GM18526 (cell line): ENCODE data around the gene INPP5A.

ENCODE experiments used
- POLR2A ChIP-seq: IDR thresholded peaks from 3 replicates; pipeline ENCODE4 v1.6.1; 2011; ENCODE audit not compliant: insufficient read length; ENCODE audit errors: extremely low read depth

INPP5A gene

DNA sequence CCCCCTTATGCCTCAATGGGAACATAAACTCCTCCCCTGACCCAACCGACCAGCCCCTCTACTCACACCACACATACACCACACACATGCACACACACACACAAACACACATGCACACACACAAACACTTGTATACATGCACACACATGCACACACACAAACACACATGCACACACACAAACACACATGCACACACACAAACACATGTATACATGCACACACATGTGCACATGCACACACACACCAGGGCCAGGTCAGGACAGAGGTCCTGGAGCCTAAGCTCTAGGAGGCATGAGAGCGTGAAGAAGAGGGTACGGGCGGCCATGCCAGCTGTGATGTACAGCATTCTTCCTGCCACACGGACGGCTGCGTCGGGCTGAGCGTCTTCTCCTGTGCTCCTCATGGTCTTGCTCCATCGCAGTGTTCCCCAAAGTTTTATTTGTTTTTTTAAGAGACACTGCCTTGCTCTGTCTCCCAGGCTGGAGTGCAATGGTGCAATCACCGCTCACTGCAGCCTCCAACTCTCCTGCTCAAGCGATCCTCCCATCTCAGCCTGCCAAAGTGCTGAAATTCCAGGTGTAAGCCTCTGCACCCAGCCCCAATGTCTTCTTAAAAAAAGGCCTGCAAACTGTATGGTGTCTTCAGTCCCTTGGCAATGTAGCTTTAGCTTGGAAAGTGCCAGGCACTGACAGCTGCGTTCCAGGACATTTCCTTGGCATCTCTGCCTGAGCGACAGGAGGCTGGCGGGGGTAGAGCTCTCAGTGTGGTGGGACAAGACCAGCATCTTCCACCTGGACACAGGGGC, 38.8 kb upstream of the INPP5A start:
- TF ChIP-seq POLR2A = no peak

DNA sequence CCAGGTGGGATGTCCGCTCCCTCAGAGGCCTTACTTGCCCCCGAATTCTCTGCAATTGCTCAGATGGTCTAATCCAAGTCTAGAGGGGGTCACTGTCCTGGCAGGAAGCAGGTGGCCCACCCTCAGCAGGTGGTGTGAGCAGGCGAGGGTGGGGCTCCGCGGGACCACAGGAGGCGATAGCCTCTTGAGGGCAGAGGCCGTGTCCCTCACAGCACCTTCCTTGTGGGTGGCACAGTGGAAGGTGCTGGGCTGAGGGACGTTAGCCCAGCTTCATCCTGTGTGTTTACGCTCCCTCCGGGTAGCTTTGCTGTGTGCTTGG, 38.3 kb upstream of the INPP5A start:
- no peak for TF ChIP-seq POLR2A

DNA sequence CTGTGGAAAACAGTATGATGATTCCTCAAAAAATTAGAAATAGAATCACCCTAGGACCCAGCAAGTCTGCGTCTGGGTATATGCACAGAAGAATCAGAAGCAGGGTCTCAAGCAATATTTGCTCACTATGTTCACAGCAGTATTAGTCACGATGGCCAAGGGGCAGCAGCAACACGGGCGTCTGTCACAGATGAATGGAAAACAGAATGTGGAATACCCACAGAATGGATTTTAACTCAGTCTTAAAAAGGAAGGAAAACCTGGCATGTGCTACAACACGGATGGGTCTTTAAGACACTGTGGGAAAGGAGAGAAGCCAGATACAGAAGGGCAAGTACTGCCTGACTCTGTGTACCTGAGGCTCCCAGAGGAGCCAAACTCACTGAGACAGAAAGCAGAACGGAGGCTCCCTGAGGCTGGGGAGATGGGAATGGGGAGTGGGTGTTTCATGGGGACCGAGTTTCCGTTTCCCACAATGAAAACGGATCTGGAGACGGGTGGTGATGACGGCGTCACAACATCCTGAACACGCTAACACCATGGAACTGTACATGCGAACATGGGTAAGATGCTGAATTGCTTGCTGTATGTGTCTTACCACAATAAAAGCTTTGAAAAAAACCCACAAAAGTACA, 36.7 kb upstream of the INPP5A start:
- TF ChIP-seq POLR2A = no peak

DNA sequence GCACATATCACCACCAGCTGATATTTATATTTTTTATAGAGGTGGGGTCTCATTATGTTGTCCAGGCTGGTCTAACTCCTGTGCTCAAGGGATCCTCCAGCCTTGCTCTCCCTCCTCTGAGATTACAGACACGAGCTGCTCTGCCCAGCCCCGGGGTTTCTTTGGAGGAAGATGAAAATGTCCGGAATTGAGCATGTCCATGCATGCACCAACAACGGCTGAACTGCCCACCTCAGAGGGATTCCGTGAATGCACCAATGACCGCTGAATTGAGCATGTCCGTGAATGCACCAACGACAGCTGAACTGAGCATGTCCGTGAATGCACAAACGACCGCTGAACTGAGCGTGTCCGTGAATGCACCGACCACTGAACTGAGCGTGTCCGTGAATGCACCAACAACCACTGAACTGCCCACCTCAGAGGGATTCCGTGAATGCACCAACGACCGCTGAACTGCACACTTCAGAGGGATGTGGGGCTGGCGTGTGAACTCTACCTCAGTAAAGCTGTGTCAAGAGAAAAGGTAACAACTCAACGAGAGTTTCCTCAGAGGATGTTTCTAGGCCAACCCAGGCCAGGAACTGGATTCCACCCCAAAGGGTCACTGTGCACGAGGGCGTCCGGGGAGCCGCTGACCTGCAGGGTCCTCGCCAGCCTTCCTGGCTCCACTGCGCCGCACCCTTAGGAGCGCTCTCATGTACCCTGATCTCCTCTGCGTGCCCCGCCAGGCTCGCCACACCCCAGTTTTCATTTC, 34.9 kb upstream of the INPP5A start:
- no peak for TF ChIP-seq POLR2A

DNA sequence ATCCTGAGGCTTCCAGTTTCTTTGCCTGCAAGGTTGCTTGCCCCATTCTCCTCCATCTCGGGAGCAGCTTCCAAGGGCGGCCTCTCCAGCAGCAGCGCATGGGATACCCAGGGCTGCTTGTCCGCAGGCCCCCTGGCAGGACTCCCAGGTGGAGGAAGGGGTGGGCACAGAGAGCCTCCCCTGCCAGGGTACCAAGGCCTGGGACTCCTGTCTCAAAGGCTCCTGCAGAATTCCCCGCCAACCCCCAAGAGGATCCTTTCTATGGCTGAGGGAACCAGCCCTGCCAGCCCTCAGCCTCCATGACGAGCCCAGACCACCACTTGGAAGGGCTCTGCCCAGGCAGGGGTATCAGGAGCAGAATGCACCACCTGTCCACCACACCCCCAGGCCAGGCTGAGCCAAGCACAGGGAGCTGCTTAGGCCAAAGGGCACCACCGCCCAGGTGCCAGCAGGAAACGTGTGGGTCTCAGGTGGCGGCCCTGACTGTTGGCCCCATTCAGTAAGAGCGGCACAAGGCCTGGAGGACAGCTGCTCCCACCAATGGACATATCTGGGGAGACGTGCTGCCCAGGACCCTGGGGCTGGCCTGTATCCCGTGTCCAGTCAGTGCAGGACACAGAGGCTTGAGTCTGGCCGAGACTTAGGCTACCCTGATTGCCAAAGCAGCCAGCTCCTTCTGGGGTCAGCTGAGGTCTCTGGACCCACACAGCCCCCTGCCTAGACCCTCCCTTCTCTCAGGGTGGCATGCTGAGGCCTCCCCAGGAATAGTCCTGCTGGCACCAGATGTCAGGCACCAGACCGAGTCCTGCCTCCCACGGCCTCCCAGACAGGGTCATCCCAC, 33.8 kb upstream of the INPP5A start:
- no peak for TF ChIP-seq POLR2A

DNA sequence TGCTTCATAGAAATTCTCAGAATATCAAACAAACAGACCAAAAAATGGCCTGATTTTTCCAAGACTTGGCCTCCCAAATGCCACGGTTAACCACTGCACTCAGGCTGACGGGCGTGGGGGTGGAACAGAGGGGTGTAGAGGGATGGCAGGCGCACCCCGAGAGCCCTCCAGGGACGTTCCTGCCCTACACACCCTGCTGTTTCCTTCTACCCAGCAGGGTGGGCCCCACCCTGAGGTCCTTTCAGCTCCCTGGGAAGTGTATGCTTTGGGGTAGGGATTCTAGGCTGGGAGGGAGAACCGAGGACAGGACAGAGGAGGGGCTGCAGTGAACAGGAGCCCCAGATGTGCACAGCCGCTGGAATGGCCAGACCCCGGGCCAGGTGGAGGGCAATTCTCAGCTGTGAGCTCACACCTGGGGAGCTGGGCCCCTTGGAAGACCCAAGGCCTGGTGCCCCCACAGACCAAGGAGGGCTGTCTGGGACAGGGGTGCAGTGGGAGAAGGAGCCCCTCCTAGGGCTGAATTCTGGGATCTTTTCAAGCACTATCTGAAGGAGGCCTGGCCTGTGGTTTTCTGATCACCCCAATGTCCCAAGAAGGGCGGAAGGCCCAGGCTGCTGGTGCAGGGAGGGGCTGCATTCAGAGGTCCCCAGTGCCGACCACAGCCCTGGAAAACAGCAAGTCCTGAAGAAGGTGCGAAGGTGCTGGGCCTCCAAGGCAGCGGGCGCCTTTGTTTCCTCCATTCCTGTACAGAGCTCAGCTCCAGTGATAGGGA, 32.9 kb upstream of the INPP5A start:
- no peak for TF ChIP-seq POLR2A

DNA sequence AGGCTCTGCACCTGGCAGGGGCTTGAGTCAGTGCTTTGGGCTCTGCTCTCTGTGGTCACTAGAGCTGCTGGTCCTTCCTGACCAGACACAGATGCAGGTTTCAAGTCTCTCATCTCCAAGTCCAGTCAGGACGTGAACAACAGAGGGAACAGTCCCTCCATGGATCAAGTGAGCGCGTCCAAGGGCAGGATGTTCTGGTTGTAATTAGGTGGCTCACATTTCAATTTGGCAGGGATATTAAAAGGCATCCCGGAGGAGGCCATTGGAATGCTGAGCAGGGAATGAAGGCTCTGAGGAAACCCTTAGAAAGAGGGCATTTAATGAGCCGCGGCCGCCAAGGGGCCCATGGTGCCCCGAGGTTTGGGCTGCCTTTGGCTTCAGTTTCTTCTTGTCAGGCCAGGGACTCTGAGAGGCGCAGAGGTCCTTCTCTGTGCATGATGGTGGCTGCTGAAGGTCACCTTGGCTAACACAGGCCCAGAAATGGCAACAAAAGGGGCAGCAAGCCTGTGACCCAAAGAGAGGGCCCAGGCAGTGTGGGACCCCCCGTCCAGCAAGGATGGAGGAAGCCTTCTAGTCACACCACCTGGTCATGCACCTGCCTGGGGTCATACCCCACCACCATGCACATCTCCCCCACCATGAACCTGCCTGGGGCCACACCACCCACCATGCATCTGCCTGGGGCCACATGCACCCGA, 30.7 kb upstream of the INPP5A start:
- no peak for TF ChIP-seq POLR2A

DNA sequence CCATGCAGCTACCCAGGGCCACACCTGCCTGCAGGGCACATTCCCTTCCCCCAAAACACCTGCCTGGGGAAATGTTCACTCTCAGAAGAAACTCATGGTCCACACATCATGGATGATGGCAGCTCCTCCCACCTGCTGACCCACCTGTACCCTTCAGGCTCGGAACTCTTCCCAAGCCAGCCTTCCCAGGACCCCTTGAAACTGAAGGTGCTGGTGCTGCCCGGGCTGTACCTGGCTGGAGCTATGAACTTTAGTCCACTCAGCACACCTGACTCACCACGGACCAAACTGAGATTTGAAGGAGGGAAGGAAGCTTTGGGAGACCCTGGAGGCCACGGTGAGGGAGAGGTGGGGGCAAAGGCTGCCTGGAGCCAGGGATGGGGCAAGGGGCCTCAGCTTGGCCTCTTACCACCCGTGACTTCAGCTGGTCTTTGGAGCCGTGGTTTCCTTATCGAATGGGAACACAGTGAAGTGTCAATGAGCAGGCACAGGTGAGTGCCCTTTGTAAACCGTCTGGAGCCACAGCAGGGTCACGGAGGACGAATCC, 30.1 kb upstream of the INPP5A start:
- no peak for TF ChIP-seq POLR2A

DNA sequence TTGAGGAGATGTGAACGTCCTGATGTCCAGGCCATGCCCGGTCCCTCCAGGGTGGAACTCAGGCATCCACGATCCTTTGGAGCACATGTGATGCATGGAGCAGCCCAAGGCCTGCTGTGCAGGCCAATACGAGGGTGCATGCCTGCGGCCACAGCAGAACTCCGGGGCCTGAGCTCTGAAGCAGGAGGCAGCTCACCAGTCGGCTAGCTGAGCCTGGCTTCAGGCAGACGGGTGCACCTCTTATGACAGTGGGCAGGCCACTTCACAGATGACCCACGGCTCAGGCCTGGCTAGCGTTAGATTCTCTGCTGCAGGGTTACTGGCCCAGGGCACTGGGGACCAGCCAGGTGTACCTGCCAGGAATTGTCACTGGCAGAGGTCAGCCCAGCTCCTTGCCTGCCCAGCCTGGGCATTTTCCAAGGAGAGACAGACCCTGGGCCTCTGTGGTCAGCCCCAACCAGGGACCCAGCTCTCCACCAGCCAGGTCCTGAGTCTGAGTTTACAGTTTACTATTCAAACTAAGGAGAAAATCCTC, 29.6 kb upstream of the INPP5A start:
- no peak for TF ChIP-seq POLR2A

DNA sequence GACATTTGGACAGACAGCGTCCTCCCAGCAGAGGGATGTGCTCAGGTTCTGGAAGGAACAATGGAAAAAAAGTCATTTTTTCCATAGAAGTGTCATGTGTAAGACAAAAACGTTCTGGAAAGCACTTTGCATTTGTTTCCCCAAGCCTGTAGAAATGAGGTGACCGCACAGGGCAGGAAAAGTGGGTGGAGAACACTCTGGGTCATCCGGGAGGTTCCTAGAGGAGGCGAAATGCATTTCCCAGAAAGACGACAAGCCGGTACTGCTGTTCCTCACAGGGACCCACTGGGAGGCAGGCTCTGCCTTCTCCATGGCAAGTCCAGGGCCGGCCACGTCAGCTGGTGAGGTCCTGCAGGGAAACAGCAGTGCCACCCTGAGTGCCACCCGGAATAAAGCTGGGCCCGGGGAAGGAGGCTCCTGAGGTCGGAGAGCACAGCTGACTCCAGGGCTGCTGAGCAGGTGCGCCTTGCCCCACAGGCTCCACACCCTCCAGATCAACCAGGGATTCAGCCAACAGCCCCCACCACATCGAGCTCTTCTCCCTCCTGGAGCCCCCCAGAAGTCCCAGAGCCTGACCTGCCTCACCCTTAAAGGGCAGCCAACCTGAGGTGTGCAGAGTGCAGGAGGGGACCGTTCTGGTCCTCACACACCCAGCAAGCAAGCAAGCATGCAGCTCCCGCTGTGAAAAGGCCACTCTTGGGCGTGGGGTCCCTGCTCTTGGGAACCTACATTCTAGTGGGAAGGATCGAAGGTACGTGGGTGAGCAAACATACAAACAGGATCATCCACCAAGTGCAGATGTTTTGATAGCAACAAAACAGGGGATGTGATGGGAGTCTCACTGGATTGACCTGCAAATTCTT, 28.8 kb upstream of the INPP5A start:
- no peak for TF ChIP-seq POLR2A

DNA sequence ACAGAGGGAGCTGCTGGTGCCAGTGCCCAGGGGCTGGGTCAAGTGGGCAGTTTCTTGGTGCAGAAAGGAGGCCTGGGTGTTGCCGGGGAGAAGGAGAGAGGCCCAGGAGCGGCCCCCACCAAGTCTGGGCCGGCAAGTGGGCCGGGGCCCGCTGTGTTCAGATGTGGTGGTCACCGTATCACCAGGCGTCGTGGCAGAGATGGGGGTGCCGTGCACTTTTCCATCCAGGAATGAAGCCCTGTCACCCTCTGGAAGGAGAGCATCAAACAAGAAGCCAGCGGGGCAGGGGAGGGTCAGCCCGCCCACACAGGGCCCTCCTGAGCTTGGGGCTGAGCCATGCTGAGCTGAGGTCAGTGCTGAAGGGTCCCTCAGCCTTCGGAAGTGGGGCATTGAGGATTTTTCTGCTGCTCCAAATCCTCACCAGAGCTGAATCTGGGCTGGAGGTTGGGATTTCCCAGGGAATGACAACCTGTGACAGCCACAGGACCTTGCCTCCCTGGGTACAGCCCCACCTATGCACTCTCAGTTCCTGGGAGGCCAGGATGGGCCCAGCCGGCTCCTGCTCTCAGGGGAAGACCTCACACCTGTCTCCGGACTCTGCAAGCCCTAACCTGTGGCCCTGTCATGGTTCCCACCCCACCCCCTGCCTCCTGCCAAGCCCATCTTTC, 27.9 kb upstream of the INPP5A start:
- TF ChIP-seq POLR2A = no peak

DNA sequence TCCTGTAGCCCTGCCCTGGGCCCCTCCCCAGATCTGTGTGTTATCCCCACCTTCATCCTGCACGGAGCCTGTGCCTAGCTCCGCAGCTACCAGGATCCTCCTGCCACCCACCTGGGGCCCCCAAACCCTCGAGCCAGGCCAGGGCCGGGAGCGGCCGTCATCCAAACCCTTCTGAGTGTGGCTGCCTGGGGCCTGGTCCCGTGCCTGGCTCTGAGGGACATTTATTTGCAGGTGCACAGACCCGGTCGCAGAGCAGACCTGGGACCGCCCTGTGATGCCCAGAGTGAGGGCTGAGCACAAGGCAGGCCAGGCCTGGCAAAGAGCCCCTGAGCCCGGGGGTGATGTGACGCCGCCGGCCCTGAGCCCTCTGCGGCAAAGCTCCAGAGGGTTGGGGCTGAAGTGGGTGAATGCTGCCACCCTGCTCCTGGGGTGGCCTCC, 27.4 kb upstream of the INPP5A start:
- TF ChIP-seq POLR2A = no peak
